Limb (tissue), 2 donors: ENCODE data around the gene FST.
A peak's percentile ranks its signal among the peaks of the same experiment; 100 is the strongest.

ENCODE experiments used
- DNase-seq, 2 donors: peaks; one replicate each; pipeline ENCODE4 v3.0.0-alpha.2; 2016; ENCODE audit errors: extremely low spot score in 2 of 2

FST gene

GRCh38 chr5:53472720-53473510 lies 7.5 kb upstream of the FST start:
- DNase-seq, result no peak

- DNase-seq, result no peak
These were observed 6.8 kb upstream of the FST start for GRCh38 chr5:53473633-53474032.

GRCh38 chr5:53475320-53475719 lies 5.1 kb upstream of the FST start:
- no peak for DNase-seq

- no peak for DNase-seq
These were observed 4.4 kb upstream of the FST start for GRCh38 chr5:53476019-53476418.

- no peak for DNase-seq
These were observed 3.6 kb upstream of the FST start for GRCh38 chr5:53476531-53477480.

GRCh38 chr5:53478411-53479044 lies 1.9 kb upstream of the FST start:
- peak; percentile 59 to 84 for DNase-seq

- DNase-seq, result peak in 1 of 2 donors; percentile 48
These were observed 1.3 kb upstream of the FST start for GRCh38 chr5:53479045-53479589.

GRCh38 chr5:53479590-53480415 lies 626 bp upstream of the FST start:
- DNase-seq, result peak; percentile 56 to 85

GRCh38 chr5:53481159-53481886 lies 894 bp downstream of the FST start:
- DNase-seq, result no peak

GRCh38 chr5:53481887-53482716 lies 1.7 kb downstream of the FST start:
- peak in 1 of 2 donors; percentile 74 for DNase-seq

- peak in 1 of 2 donors; percentile 53 for DNase-seq
These were observed 2.5 kb downstream of the FST start for GRCh38 chr5:53482717-53483638.

- no peak for DNase-seq
These were observed 7.0 kb downstream of the FST start for GRCh38 chr5:53487436-53487835.

GRCh38 chr5:53488195-53488722 lies 7.8 kb downstream of the FST start:
- DNase-seq, result no peak

GRCh38 chr5:53490747-53491146 lies 10.3 kb downstream of the FST start:
- no peak for DNase-seq

GRCh38 chr5:53501054-53501453 lies 20.6 kb downstream of the FST start:
- no peak for DNase-seq

GRCh38 chr5:53503562-53504218 lies 23.3 kb downstream of the FST start:
- DNase-seq, result no peak

- no peak for DNase-seq
These were observed 26.6 kb downstream of the FST start for GRCh38 chr5:53507013-53507412.
